Measurements from ENCODE around the gene OR14A2.

- TF ChIP-seq CTCF (IDR thresholded peaks at IDR 0.05) = peak; percentile 85
- no peak for TF ChIP-seq TCF7L2 (IDR thresholded peaks at IDR 0.05; ENCODE audit: low read depth, low read length)
- no peak for TF ChIP-seq POLR2AphosphoS5 (IDR thresholded peaks at IDR 0.05; ENCODE audit: low read depth, low read length)
- no peak for TF ChIP-seq REST (IDR thresholded peaks at IDR 0.05; ENCODE audit: insufficient read depth in 1 of 2, low read depth in 2 of 2, low read length in 1 of 2)
- no peak for TF ChIP-seq SIN3A (IDR thresholded peaks at IDR 0.05; ENCODE audit: borderline replicate concordance, insufficient read depth, low read depth, low read length)
Observed at GRCh38 chr1:247681288-247681897, 66.5 kb downstream of the OR14A2 start.
